WERI-Rb-1 (cell line): ENCODE measurements around the gene NEK3.
A peak's percentile ranks its signal among the peaks of the same experiment; 100 is the strongest.
"Not testable (repeated sequence)": the region's sequence is repeated elsewhere in the genome, so short reads cannot be mapped to it uniquely, and the experiment has no call there.

Source experiments
- DNase-seq: peaks from one replicate; pipeline ENCODE4 v3.0.0-alpha.2; 2020
- H3K27ac ChIP-seq: fragments of 250-450 bp; sonication (Bioruptor Pico); 2 replicates; pipeline ENCODE4 v1.5.1; 2020; ENCODE audit warnings: mild to moderate bottlenecking, moderate library complexity
- H3K27me3 ChIP-seq: fragments of 250-450 bp; sonication (Bioruptor Pico); 2 replicates; pipeline ENCODE4 v1.5.1; 2021; ENCODE audit warnings: mild to moderate bottlenecking, low read depth, moderate library complexity; ENCODE audit not compliant: insufficient read depth, severe bottlenecking
- H3K36me3 ChIP-seq: fragments of 250-450 bp; sonication (Bioruptor Pico); 2 replicates; pipeline ENCODE4 v1.5.1; 2020; ENCODE audit warnings: mild to moderate bottlenecking, moderate library complexity
- H3K4me3 ChIP-seq: 2 replicates; pipeline ENCODE4 v1.5.1; 2011; ENCODE audit warnings: low read depth, mild to moderate bottlenecking, control low read depth, low read length
- H3K9me3 ChIP-seq: fragments of 250-450 bp; sonication (Bioruptor Pico); 2 replicates; pipeline ENCODE4 v1.5.1; 2021; ENCODE audit warnings: mild to moderate bottlenecking, moderate library complexity; ENCODE audit not compliant: severe bottlenecking
- CTCF ChIP-seq: IDR thresholded peaks from 2 replicates; pipeline ENCODE4 v1.5.1; 2011; ENCODE audit warnings: low read depth, mild to moderate bottlenecking, control low read depth, inconsistent platforms, low read length

The NEK3 gene

GRCh38 chr13:52159159-52159982, at the start of gene NEK3:
TSS of gene NEK3 (minus strand) at chr13:52159597. CDS start at chr13:52156191, 3,406 bp downstream.
- Histone ChIP-seq H3K4me3 (peak within 1 kb of the TSS; percentile 81), H3K36me3 (no peaks in the 10 kb centered on the region), H3K9me3 (no peaks in the 10 kb centered on the region), H3K27me3 (no peaks in the 10 kb centered on the region), H3K27ac (peak within 1 kb of the TSS; percentile 59; the same call in 1 of the 2 replicates)
- peak; percentile 65 for DNase-seq
- TF ChIP-seq CTCF: no peak

- DNase-seq, H3K9me3 ChIP-seq, H3K27me3 ChIP-seq, H3K27ac ChIP-seq, H3K4me3 ChIP-seq, H3K36me3 ChIP-seq: not testable (repeated sequence)
These were observed 49.0 kb upstream of the NEK3 start for GRCh38 chr13:52208384-52208783.

- not testable (repeated sequence) for H3K27me3 ChIP-seq, H3K9me3 ChIP-seq, H3K4me3 ChIP-seq, DNase-seq, H3K27ac ChIP-seq, H3K36me3 ChIP-seq
These were observed 48.5 kb upstream of the NEK3 start for GRCh38 chr13:52207896-52208295.

GRCh38 chr13:52207337-52207736, 47.9 kb upstream of the NEK3 start:
- not testable (repeated sequence) for H3K36me3 ChIP-seq, DNase-seq, H3K4me3 ChIP-seq, H3K27ac ChIP-seq, H3K27me3 ChIP-seq, H3K9me3 ChIP-seq

GRCh38 chr13:52204546-52204945, 45.1 kb upstream of the NEK3 start:
- not testable (repeated sequence) for DNase-seq, H3K36me3 ChIP-seq, H3K27ac ChIP-seq

GRCh38 chr13:52203864-52204263, 44.5 kb upstream of the NEK3 start:
- H3K27me3 ChIP-seq, H3K27ac ChIP-seq, H3K4me3 ChIP-seq, DNase-seq, H3K9me3 ChIP-seq, H3K36me3 ChIP-seq: not testable (repeated sequence)

More at GRCh38 chr13:52204546-52204945, 45.1 kb upstream of the NEK3 start:
- not testable (repeated sequence) for H3K27me3 ChIP-seq, H3K4me3 ChIP-seq, H3K9me3 ChIP-seq

GRCh38 chr13:52202506-52202905, 43.1 kb upstream of the NEK3 start:
- H3K4me3 ChIP-seq, H3K27ac ChIP-seq, DNase-seq, H3K36me3 ChIP-seq, H3K27me3 ChIP-seq, H3K9me3 ChIP-seq: not testable (repeated sequence)

GRCh38 chr13:52201439-52202193, 42.2 kb upstream of the NEK3 start:
- H3K36me3 ChIP-seq, H3K9me3 ChIP-seq, H3K27me3 ChIP-seq, H3K27ac ChIP-seq, H3K4me3 ChIP-seq: not testable (repeated sequence)
- DNase-seq: peak; percentile 8

- Histone ChIP-seq H3K9me3 (no peaks in the 10 kb centered on the region), H3K4me3 (no peak overlapping the region), H3K27me3 (no peaks in the 10 kb centered on the region), H3K27ac (no peak overlapping the region), H3K36me3 (no peaks in the 10 kb centered on the region)
- DNase-seq: no peak
- TF ChIP-seq CTCF: no peak
These were observed 36.0 kb upstream of the NEK3 start for GRCh38 chr13:52195401-52195837.
